GM18858 (cell line): ENCODE results near the gene NDE1.
"Not testable (repeated sequence)": the region's sequence is repeated elsewhere in the genome, so short reads cannot be mapped to it uniquely, and the experiment has no call there.

Experiments
- ATAC-seq: cut with Tn5 transposase; IDR thresholded peaks from one replicate; pipeline ENCODE4 v1.9.1; 2021; ENCODE audit not compliant: unreplicated experiment

NDE1 gene

GRCh38 chr16:15649727-15650018, 372 bp upstream of the NDE1 start:
- ATAC-seq = no peak

GRCh38 chr16:15650698-15651171, 690 bp downstream of the NDE1 start:
- no peak for ATAC-seq

GRCh38 chr16:15652293-15653001, 2.4 kb downstream of the NDE1 start:
- ATAC-seq = no peak

- no peak for ATAC-seq
These were observed 3.2 kb downstream of the NDE1 start for GRCh38 chr16:15653227-15653626.

- no peak for ATAC-seq
These were observed 4.5 kb downstream of the NDE1 start for GRCh38 chr16:15654591-15654990.

- not testable (repeated sequence) for ATAC-seq
These were observed 5.5 kb downstream of the NDE1 start for GRCh38 chr16:15655561-15655960.

- no peak for ATAC-seq
These were observed 8.1 kb downstream of the NDE1 start for GRCh38 chr16:15658149-15658548.

- no peak for ATAC-seq
These were observed 8.5 kb downstream of the NDE1 start for GRCh38 chr16:15658556-15658955.

GRCh38 chr16:15660203-15660601, 10.2 kb downstream of the NDE1 start:
- no peak for ATAC-seq

- ATAC-seq = no peak
These were observed 15.1 kb downstream of the NDE1 start for GRCh38 chr16:15665107-15665506.

GRCh38 chr16:15667091-15667742, 17.2 kb downstream of the NDE1 start:
- ATAC-seq = no peak

GRCh38 chr16:15671530-15672117, 21.6 kb downstream of the NDE1 start:
- no peak for ATAC-seq

- ATAC-seq = not testable (repeated sequence)
These were observed 22.1 kb downstream of the NDE1 start for GRCh38 chr16:15672127-15672513.

- ATAC-seq = no peak
These were observed 22.6 kb downstream of the NDE1 start for GRCh38 chr16:15672514-15673167.

- no peak for ATAC-seq
These were observed 24.5 kb downstream of the NDE1 start for GRCh38 chr16:15674571-15674970.

- ATAC-seq = no peak
These were observed 26.5 kb downstream of the NDE1 start for GRCh38 chr16:15676506-15676905.

GRCh38 chr16:15677447-15677846, 27.4 kb downstream of the NDE1 start:
- ATAC-seq = no peak

- no peak for ATAC-seq
These were observed 32.1 kb downstream of the NDE1 start for GRCh38 chr16:15682105-15682570.

- ATAC-seq = no peak
These were observed 36.2 kb downstream of the NDE1 start for GRCh38 chr16:15686287-15686686.

GRCh38 chr16:15689290-15689689, 39.2 kb downstream of the NDE1 start:
- no peak for ATAC-seq

GRCh38 chr16:15690296-15690695, 40.3 kb downstream of the NDE1 start:
- no peak for ATAC-seq

GRCh38 chr16:15691046-15691445, 41.0 kb downstream of the NDE1 start:
- no peak for ATAC-seq
